ENCODE results near the gene ZNF789.

ZNF789 gene

GRCh38 chr7:99433158-99433557, 39.5 kb upstream of the ZNF789 start:
- TF ChIP-seq MAX (IDR thresholded peaks at IDR 0.05; ENCODE audit: low read depth, low read length) (no peak), MYC (IDR thresholded peaks at IDR 0.05; ENCODE audit: low read depth, low read length) (no peak), CTCF (IDR thresholded peaks at IDR 0.05; ENCODE audit: low read depth, low read length) (no peak), POLR2A (IDR thresholded peaks at IDR 0.05; ENCODE audit: extremely low read depth, insufficient read length) (no peak)
- H3K4me3 ChIP-seq (ENCODE audit: low read depth, low read length), result no peak overlapping the region
- no peak for DNase-seq (ENCODE audit: low read depth)

- DNase-seq (ENCODE audit: low read depth), result no peak
- TF ChIP-seq CTCF (IDR thresholded peaks at IDR 0.05; ENCODE audit: low read depth, low read length) (no peak), MAX (IDR thresholded peaks at IDR 0.05; ENCODE audit: low read depth, low read length) (no peak), MYC (IDR thresholded peaks at IDR 0.05; ENCODE audit: low read depth, low read length) (no peak)
- H3K4me3 ChIP-seq (ENCODE audit: low read depth, low read length), result peak overlapping the region; percentile 67
These were observed 34.6 kb upstream of the ZNF789 start for GRCh38 chr7:99437946-99438572.

- H3K4me3 ChIP-seq (ENCODE audit: low read depth, low read length), result peak within 1 kb of the TSS; percentile 67
- DNase-seq (ENCODE audit: low read depth), result peak; percentile 99
- TF ChIP-seq CTCF (IDR thresholded peaks at IDR 0.05; ENCODE audit: low read depth, low read length) (no peak), MAX (IDR thresholded peaks at IDR 0.05; ENCODE audit: low read depth, low read length) (peak; percentile 94), MYC (IDR thresholded peaks at IDR 0.05; ENCODE audit: low read depth, low read length) (peak; percentile 99), POLR2A (IDR thresholded peaks at IDR 0.05; ENCODE audit: extremely low read depth, insufficient read length) (peak; percentile 94)
These were observed 33.9 kb upstream of the ZNF789 start, which contains the start of the genes CPSF4 and PTCD1 for GRCh38 chr7:99438573-99439480. CPSF4 (plus strand) TSS chr7:99438943; CDS start chr7:99439083, 140 bp downstream. PTCD1 (minus strand) TSS chr7:99438798; CDS start chr7:99435242, 3,556 bp downstream.

GRCh38 chr7:99440195-99440594, 32.5 kb upstream of the ZNF789 start:
- H3K4me3 ChIP-seq (ENCODE audit: low read depth, low read length), result peak overlapping the region; percentile 67
- no peak for TF ChIP-seq MYC (IDR thresholded peaks at IDR 0.05; ENCODE audit: low read depth, low read length)
- no peak for TF ChIP-seq POLR2A (IDR thresholded peaks at IDR 0.05; ENCODE audit: extremely low read depth, insufficient read length)
- no peak for TF ChIP-seq MAX (IDR thresholded peaks at IDR 0.05; ENCODE audit: low read depth, low read length)
- TF ChIP-seq CTCF (IDR thresholded peaks at IDR 0.05; ENCODE audit: low read depth, low read length), result no peak
- DNase-seq (ENCODE audit: low read depth), result no peak

GRCh38 chr7:99446096-99446495, 26.6 kb upstream of the ZNF789 start:
- H3K4me3 ChIP-seq (ENCODE audit: low read depth, low read length), result no peak overlapping the region
- TF ChIP-seq MYC (IDR thresholded peaks at IDR 0.05; ENCODE audit: low read depth, low read length) (no peak), MAX (IDR thresholded peaks at IDR 0.05; ENCODE audit: low read depth, low read length) (no peak), POLR2A (IDR thresholded peaks at IDR 0.05; ENCODE audit: extremely low read depth, insufficient read length) (no peak), CTCF (IDR thresholded peaks at IDR 0.05; ENCODE audit: low read depth, low read length) (no peak)
- DNase-seq (ENCODE audit: low read depth), result no peak

Data from NB4 (cell line).